ENCODE measurements around the gene MYO1E. TPM values are rescaled to one million over a fixed set of nuclear protein-coding genes. Genes with fewer than 3 reads are reported as not detected.

Gene MYO1E
- polyA plus RNA-seq, 1 donor = 126 TPM

- Histone ChIP-seq H3K27me3 (ENCODE audit: control insufficient read depth, insufficient read depth, low read length) (no peaks in the 10 kb centered on the region), H3K4me1 (ENCODE audit: control insufficient read depth, insufficient read depth, low read length) (peaks cover 23% of the 10 kb centered on the region), H3K36me3 (ENCODE audit: control insufficient read depth, insufficient read depth, low read length) (peaks cover 19% of the 10 kb centered on the region), H3K4me3 (ENCODE audit: low read length) (no peak overlapping the region), H3K9me3 (ENCODE audit: control insufficient read depth, low read depth, low read length) (no peaks in the 10 kb centered on the region), H3K27ac (ENCODE audit: low read length) (no peak overlapping the region)
- no peak for DNase-seq
- 89% methylated on average over 4 of the region's 7 CpGs for WGBS (ENCODE audit: insufficient coverage, low lambda C conversion rate)
These were observed 121.4 kb downstream of the MYO1E start for GRCh38 chr15:59251001-59251845.

- H3K27ac ChIP-seq (ENCODE audit: low read length) = no peak overlapping the region
- DNase-seq = no peak
- WGBS (ENCODE audit: insufficient coverage, low lambda C conversion rate) = no CpG with 5 or more reads among the region's 13 CpGs
These were observed 122.4 kb downstream of the MYO1E start for GRCh38 chr15:59250249-59250648.

GRCh38 chr15:59249816-59250215, 122.9 kb downstream of the MYO1E start:
- peaks cover 17% of the 10 kb centered on the region for H3K36me3 ChIP-seq (ENCODE audit: control insufficient read depth, insufficient read depth, low read length)
- no peak for DNase-seq
- H3K27ac ChIP-seq (ENCODE audit: low read length) = no peak overlapping the region
- no peaks in the 10 kb centered on the region for H3K27me3 ChIP-seq (ENCODE audit: control insufficient read depth, insufficient read depth, low read length)
- no CpG with 5 or more reads among the region's 5 CpGs for whole genome bisulfite sequencing (ENCODE audit: insufficient coverage, low lambda C conversion rate)
- H3K4me1 ChIP-seq (ENCODE audit: control insufficient read depth, insufficient read depth, low read length) = peaks cover 15% of the 10 kb centered on the region
- no peak overlapping the region for H3K4me3 ChIP-seq (ENCODE audit: low read length)
- H3K9me3 ChIP-seq (ENCODE audit: control insufficient read depth, low read depth, low read length) = no peaks in the 10 kb centered on the region

More at GRCh38 chr15:59250249-59250648, 122.4 kb downstream of the MYO1E start:
- H3K27me3 ChIP-seq (ENCODE audit: control insufficient read depth, insufficient read depth, low read length) = no peaks in the 10 kb centered on the region
- no peak overlapping the region for H3K4me3 ChIP-seq (ENCODE audit: low read length)
- no peaks in the 10 kb centered on the region for H3K9me3 ChIP-seq (ENCODE audit: control insufficient read depth, low read depth, low read length)
- peaks cover 15% of the 10 kb centered on the region for H3K4me1 ChIP-seq (ENCODE audit: control insufficient read depth, insufficient read depth, low read length)
- peaks cover 19% of the 10 kb centered on the region for H3K36me3 ChIP-seq (ENCODE audit: control insufficient read depth, insufficient read depth, low read length)

GRCh38 chr15:59247364-59247763, 125.3 kb downstream of the MYO1E start:
- H3K27me3 ChIP-seq (ENCODE audit: control insufficient read depth, insufficient read depth, low read length) = no peaks in the 10 kb centered on the region
- H3K4me1 ChIP-seq (ENCODE audit: control insufficient read depth, insufficient read depth, low read length) = peaks cover 16% of the 10 kb centered on the region
- no CpG with 5 or more reads among the region's 2 CpGs for WGBS (ENCODE audit: insufficient coverage, low lambda C conversion rate)
- peaks cover 19% of the 10 kb centered on the region for H3K36me3 ChIP-seq (ENCODE audit: control insufficient read depth, insufficient read depth, low read length)
- H3K4me3 ChIP-seq (ENCODE audit: low read length) = no peak overlapping the region
- peak; percentile 48 to 67 for DNase-seq
- peak overlapping the region; percentile 21 for H3K27ac ChIP-seq (ENCODE audit: low read length)
- H3K9me3 ChIP-seq (ENCODE audit: control insufficient read depth, low read depth, low read length) = no peaks in the 10 kb centered on the region

- H3K4me1 ChIP-seq (ENCODE audit: control insufficient read depth, insufficient read depth, low read length) = peaks cover 16% of the 10 kb centered on the region
- H3K27ac ChIP-seq (ENCODE audit: low read length) = peak overlapping the region; percentile 60
- H3K9me3 ChIP-seq (ENCODE audit: control insufficient read depth, low read depth, low read length) = no peaks in the 10 kb centered on the region
- no peaks in the 10 kb centered on the region for H3K27me3 ChIP-seq (ENCODE audit: control insufficient read depth, insufficient read depth, low read length)
- no peak for DNase-seq
- WGBS (ENCODE audit: insufficient coverage, low lambda C conversion rate) = no CpG with 5 or more reads among the region's 2 CpGs
- H3K4me3 ChIP-seq (ENCODE audit: low read length) = no peak overlapping the region
- peaks cover 25% of the 10 kb centered on the region for H3K36me3 ChIP-seq (ENCODE audit: control insufficient read depth, insufficient read depth, low read length)
These were observed 127.1 kb downstream of the MYO1E start for GRCh38 chr15:59245559-59245958.

- no peak overlapping the region for H3K4me3 ChIP-seq (ENCODE audit: low read length)
- H3K36me3 ChIP-seq (ENCODE audit: control insufficient read depth, insufficient read depth, low read length) = peaks cover 17% of the 10 kb centered on the region
- no peaks in the 10 kb centered on the region for H3K27me3 ChIP-seq (ENCODE audit: control insufficient read depth, insufficient read depth, low read length)
- no peaks in the 10 kb centered on the region for H3K9me3 ChIP-seq (ENCODE audit: control insufficient read depth, low read depth, low read length)
- 27% methylated on average over 2 of the region's 3 CpGs for WGBS (ENCODE audit: insufficient coverage, low lambda C conversion rate)
- DNase-seq = peak; percentile 51 to 75
- peaks cover 16% of the 10 kb centered on the region for H3K4me1 ChIP-seq (ENCODE audit: control insufficient read depth, insufficient read depth, low read length)
- H3K27ac ChIP-seq (ENCODE audit: low read length) = peak overlapping the region; percentile 60
These were observed 128.3 kb downstream of the MYO1E start for GRCh38 chr15:59244337-59244736.

- no peak overlapping the region for H3K4me3 ChIP-seq (ENCODE audit: low read length)
- no peak for DNase-seq
- WGBS (ENCODE audit: insufficient coverage, low lambda C conversion rate) = no CpG with 5 or more reads among the region's 5 CpGs
- peak overlapping the region; percentile 60 for H3K27ac ChIP-seq (ENCODE audit: low read length)
- H3K27me3 ChIP-seq (ENCODE audit: control insufficient read depth, insufficient read depth, low read length) = no peaks in the 10 kb centered on the region
- peaks cover 15% of the 10 kb centered on the region for H3K36me3 ChIP-seq (ENCODE audit: control insufficient read depth, insufficient read depth, low read length)
- H3K9me3 ChIP-seq (ENCODE audit: control insufficient read depth, low read depth, low read length) = no peaks in the 10 kb centered on the region
- peaks cover 16% of the 10 kb centered on the region for H3K4me1 ChIP-seq (ENCODE audit: control insufficient read depth, insufficient read depth, low read length)
These were observed 129.0 kb downstream of the MYO1E start for GRCh38 chr15:59243622-59244021.

GRCh38 chr15:59242649-59243048, 130.0 kb downstream of the MYO1E start:
- Histone ChIP-seq H3K4me1 (ENCODE audit: control insufficient read depth, insufficient read depth, low read length) (peaks cover 16% of the 10 kb centered on the region), H3K27ac (ENCODE audit: low read length) (no peak overlapping the region), H3K9me3 (ENCODE audit: control insufficient read depth, low read depth, low read length) (no peaks in the 10 kb centered on the region), H3K36me3 (ENCODE audit: control insufficient read depth, insufficient read depth, low read length) (peaks cover 15% of the 10 kb centered on the region), H3K27me3 (ENCODE audit: control insufficient read depth, insufficient read depth, low read length) (no peaks in the 10 kb centered on the region), H3K4me3 (ENCODE audit: low read length) (no peak overlapping the region)
- no CpG with 5 or more reads among the region's 2 CpGs for WGBS (ENCODE audit: insufficient coverage, low lambda C conversion rate)
- no peak for DNase-seq

GRCh38 chr15:59240036-59240435, 132.6 kb downstream of the MYO1E start:
- Histone ChIP-seq H3K27ac (ENCODE audit: low read length) (no peak overlapping the region), H3K9me3 (ENCODE audit: control insufficient read depth, low read depth, low read length) (no peaks in the 10 kb centered on the region), H3K36me3 (ENCODE audit: control insufficient read depth, insufficient read depth, low read length) (peaks cover 10% of the 10 kb centered on the region), H3K4me3 (ENCODE audit: low read length) (no peak overlapping the region), H3K4me1 (ENCODE audit: control insufficient read depth, insufficient read depth, low read length) (peaks cover 7% of the 10 kb centered on the region), H3K27me3 (ENCODE audit: control insufficient read depth, insufficient read depth, low read length) (no peaks in the 10 kb centered on the region)
- 90% methylated on average over 1 of the region's 5 CpGs for WGBS (ENCODE audit: insufficient coverage, low lambda C conversion rate)
- no peak for DNase-seq

- no peak for DNase-seq
- H3K4me3 ChIP-seq (ENCODE audit: low read length) = no peak overlapping the region
- no peaks in the 10 kb centered on the region for H3K9me3 ChIP-seq (ENCODE audit: control insufficient read depth, low read depth, low read length)
- peaks cover 10% of the 10 kb centered on the region for H3K36me3 ChIP-seq (ENCODE audit: control insufficient read depth, insufficient read depth, low read length)
- WGBS (ENCODE audit: insufficient coverage, low lambda C conversion rate) = no CpG with 5 or more reads among the region's 5 CpGs
- H3K4me1 ChIP-seq (ENCODE audit: control insufficient read depth, insufficient read depth, low read length) = no peaks in the 10 kb centered on the region
- H3K27me3 ChIP-seq (ENCODE audit: control insufficient read depth, insufficient read depth, low read length) = no peaks in the 10 kb centered on the region
- no peak overlapping the region for H3K27ac ChIP-seq (ENCODE audit: low read length)
These were observed 134.7 kb downstream of the MYO1E start for GRCh38 chr15:59237924-59238331.
